G401 (cell line): ENCODE measurements around the gene COL5A1. TPM values are rescaled to one million over a fixed set of nuclear protein-coding genes. Genes with fewer than 3 reads are reported as not detected.

ENCODE experiments used
- DNase-seq: peaks from one replicate; pipeline ENCODE4 v3.0.0-alpha.2; 2015; ENCODE audit warnings: low spot score
- in situ Hi-C: cut with HindIII; loops from 2 replicates; pipeline ENCODE4 v1.10.0; 2016; ENCODE audit warnings: low sequenced_read_pairs, mixed read lengths
- total RNA-seq: library from RNA; depleted of rRNA; stranded (reverse); fragments of >200 nt; shearing (Covaris generic); gene quantifications from 2 replicates; pipeline ENCODE4 v1.2.3, GENCODE V29; 2014

The COL5A1 gene
- total RNA-seq, 1 experiment from 2014 or later: 0.58 TPM

- in situ Hi-C loops: no loop called here
Measured at GRCh38 chr9:134744385-134745295, 103.0 kb downstream of the COL5A1 start.

GRCh38 chr9:134747951-134748489 is 106.4 kb downstream of the COL5A1 start:
- in situ Hi-C loops: no loop called here
- DNase-seq: no peak

More at GRCh38 chr9:134744385-134745295, 103.0 kb downstream of the COL5A1 start:
- DNase-seq: no peak

GRCh38 chr9:134748591-134748990 is 107.0 kb downstream of the COL5A1 start:
- in situ Hi-C loops: no loop called here
- DNase-seq: no peak

- DNase-seq: no peak
- in situ Hi-C loops: no loop called here
Measured at GRCh38 chr9:134750450-134751155, 109.0 kb downstream of the COL5A1 start.

GRCh38 chr9:134751622-134752021 is 110.0 kb downstream of the COL5A1 start:
- in situ Hi-C loops: no loop called here
- DNase-seq: no peak

GRCh38 chr9:134752471-134753168 is 111.0 kb downstream of the COL5A1 start:
- in situ Hi-C loops: no loop called here

GRCh38 chr9:134753191-134753590 is 111.6 kb downstream of the COL5A1 start:
- in situ Hi-C loops: no loop called here
- DNase-seq: no peak

More at GRCh38 chr9:134752471-134753168, 111.0 kb downstream of the COL5A1 start:
- no peak for DNase-seq

GRCh38 chr9:134755221-134755907 is 113.8 kb downstream of the COL5A1 start:
- DNase-seq: no peak
- in situ Hi-C loops: no loop called here

GRCh38 chr9:134756098-134756497 is 114.5 kb downstream of the COL5A1 start:
- no peak for DNase-seq
- in situ Hi-C loops: no loop called here

- DNase-seq: no peak
- in situ Hi-C loops: no loop called here
Measured at GRCh38 chr9:134757216-134757975, 115.8 kb downstream of the COL5A1 start.

GRCh38 chr9:134758949-134759607 is 117.5 kb downstream of the COL5A1 start:
- DNase-seq: no peak
- in situ Hi-C loops: no loop called here

GRCh38 chr9:134759913-134760312 is 118.3 kb downstream of the COL5A1 start:
- in situ Hi-C loops: no loop called here
- no peak for DNase-seq

GRCh38 chr9:134760750-134761420 is 119.3 kb downstream of the COL5A1 start:
- in situ Hi-C loops: no loop called here
- DNase-seq: no peak

GRCh38 chr9:134764473-134765269 is 123.1 kb downstream of the COL5A1 start:
- no peak for DNase-seq
- in situ Hi-C loops: no loop called here

GRCh38 chr9:134765785-134766184 is 124.2 kb downstream of the COL5A1 start:
- no peak for DNase-seq
- in situ Hi-C loops: no loop called here

- DNase-seq: no peak
- in situ Hi-C loops: no loop called here
Measured at GRCh38 chr9:134766587-134766986, 125.0 kb downstream of the COL5A1 start.
